ENCODE results near the gene AICDA. TPM values are rescaled to one million over a fixed set of nuclear protein-coding genes. Genes with fewer than 3 reads are reported as not detected.

Gene AICDA
- total RNA-seq, 1 experiment from 2014 or later = not detected

DNA sequence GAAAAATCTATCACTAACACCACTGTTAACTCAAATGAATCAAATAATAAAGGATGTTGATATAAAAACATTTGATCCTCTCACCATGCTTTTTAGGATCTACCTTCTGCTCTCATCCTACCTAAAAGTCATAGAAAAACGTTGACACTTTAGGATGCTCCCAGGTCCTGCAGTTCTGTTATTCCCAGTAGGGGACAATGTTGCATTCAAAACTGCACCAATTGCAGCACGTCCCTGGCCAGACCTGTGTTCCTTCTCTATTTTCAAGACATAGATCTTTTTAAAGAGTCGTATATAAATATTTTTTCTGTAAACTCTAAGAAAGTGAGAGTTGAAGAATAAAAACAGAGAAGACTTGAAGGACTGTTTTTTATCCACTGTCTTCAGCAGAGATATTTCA lies 8.8 kb downstream of the AICDA start:
- H3K27ac ChIP-seq (ENCODE audit: low read length) = no peak overlapping the region
- ATAC-seq = no peak
- H3K27me3 ChIP-seq (ENCODE audit: control insufficient read depth, insufficient read depth, low read length) = no peaks in the 10 kb centered on the region; the same call in 1 of the 2 replicates
- intact Hi-C loops (cut with micrococcal nuclease; ENCODE audit: unreplicated experiment) (no loop called here), in situ Hi-C loops (cut with HindIII; ENCODE audit: low pct_unique_long_range_greater_than_20kb, low sequenced_read_pairs) (no loop called here)
- TF ChIP-seq, protein P1, sequence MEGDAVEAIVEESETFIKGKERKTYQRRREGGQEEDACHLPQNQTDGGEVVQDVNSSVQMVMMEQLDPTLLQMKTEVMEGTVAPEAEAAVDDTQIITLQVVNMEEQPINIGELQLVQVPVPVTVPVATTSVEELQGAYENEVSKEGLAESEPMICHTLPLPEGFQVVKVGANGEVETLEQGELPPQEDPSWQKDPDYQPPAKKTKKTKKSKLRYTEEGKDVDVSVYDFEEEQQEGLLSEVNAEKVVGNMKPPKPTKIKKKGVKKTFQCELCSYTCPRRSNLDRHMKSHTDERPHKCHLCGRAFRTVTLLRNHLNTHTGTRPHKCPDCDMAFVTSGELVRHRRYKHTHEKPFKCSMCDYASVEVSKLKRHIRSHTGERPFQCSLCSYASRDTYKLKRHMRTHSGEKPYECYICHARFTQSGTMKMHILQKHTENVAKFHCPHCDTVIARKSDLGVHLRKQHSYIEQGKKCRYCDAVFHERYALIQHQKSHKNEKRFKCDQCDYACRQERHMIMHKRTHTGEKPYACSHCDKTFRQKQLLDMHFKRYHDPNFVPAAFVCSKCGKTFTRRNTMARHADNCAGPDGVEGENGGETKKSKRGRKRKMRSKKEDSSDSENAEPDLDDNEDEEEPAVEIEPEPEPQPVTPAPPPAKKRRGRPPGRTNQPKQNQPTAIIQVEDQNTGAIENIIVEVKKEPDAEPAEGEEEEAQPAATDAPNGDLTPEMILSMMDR (IDR thresholded peaks at IDR 0.05) = peak; percentile 19; the same call in 1 of the 2 replicates
- TF ChIP-seq TCF7L2 (IDR thresholded peaks at IDR 0.05; ENCODE audit: low read depth, low read length) (no peak), POLR2AphosphoS5 (IDR thresholded peaks at IDR 0.05; ENCODE audit: low read depth, low read length) (no peak)
- TF ChIP-seq, protein P2, sequence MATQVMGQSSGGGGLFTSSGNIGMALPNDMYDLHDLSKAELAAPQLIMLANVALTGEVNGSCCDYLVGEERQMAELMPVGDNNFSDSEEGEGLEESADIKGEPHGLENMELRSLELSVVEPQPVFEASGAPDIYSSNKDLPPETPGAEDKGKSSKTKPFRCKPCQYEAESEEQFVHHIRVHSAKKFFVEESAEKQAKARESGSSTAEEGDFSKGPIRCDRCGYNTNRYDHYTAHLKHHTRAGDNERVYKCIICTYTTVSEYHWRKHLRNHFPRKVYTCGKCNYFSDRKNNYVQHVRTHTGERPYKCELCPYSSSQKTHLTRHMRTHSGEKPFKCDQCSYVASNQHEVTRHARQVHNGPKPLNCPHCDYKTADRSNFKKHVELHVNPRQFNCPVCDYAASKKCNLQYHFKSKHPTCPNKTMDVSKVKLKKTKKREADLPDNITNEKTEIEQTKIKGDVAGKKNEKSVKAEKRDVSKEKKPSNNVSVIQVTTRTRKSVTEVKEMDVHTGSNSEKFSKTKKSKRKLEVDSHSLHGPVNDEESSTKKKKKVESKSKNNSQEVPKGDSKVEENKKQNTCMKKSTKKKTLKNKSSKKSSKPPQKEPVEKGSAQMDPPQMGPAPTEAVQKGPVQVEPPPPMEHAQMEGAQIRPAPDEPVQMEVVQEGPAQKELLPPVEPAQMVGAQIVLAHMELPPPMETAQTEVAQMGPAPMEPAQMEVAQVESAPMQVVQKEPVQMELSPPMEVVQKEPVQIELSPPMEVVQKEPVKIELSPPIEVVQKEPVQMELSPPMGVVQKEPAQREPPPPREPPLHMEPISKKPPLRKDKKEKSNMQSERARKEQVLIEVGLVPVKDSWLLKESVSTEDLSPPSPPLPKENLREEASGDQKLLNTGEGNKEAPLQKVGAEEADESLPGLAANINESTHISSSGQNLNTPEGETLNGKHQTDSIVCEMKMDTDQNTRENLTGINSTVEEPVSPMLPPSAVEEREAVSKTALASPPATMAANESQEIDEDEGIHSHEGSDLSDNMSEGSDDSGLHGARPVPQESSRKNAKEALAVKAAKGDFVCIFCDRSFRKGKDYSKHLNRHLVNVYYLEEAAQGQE (IDR thresholded peaks at IDR 0.05; ENCODE audit: insufficient read depth in 1 of 2, low read depth in 2 of 2, low read length in 1 of 2) = no peak
- no peak for DNase-seq (ENCODE audit: low read depth, low spot score)
- BruUV-seq (replicated peaks) = no TSS peak
- H3K4me1 ChIP-seq (ENCODE audit: control insufficient read depth, insufficient read depth, low read length) = no peaks in the 10 kb centered on the region
- CTCF ChIA-PET = no interaction called here
- POLR2A ChIA-PET = no interaction called here
- H3K36me3 ChIP-seq (ENCODE audit: control insufficient read depth, insufficient read depth, low read length) = no peaks in the 10 kb centered on the region
- H3K4me3 ChIP-seq (ENCODE audit: low read depth in 2 of 2, low read length in 2 of 2) = no peak overlapping the region
- H3K9me3 ChIP-seq (ENCODE audit: control insufficient read depth, insufficient read depth, low read depth, low read length) = no peaks in the 10 kb centered on the region

DNA sequence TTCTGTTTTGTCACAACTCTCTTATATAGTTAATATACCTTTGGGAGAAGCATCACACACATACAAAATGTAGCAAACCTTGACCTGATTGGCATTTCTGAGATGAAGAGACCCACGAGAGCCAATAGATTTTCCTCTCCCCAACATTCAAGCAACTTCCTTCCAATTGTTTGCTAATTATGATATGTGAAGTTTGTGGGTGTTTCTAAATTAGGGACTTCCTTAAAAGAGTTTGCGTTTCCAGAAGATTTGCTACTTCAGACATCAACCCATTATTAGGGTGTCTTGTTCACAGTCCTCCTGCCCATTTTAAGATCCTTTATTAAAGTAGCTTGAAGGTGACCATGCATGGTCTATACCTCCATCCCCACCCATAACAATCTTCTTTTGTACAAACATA lies 9.4 kb downstream of the AICDA start:
- H3K9me3 ChIP-seq (ENCODE audit: control insufficient read depth, insufficient read depth, low read depth, low read length) = no peaks in the 10 kb centered on the region
- no TSS peak for BruUV-seq (replicated peaks)
- CTCF ChIA-PET = no interaction called here
- no peak for DNase-seq (ENCODE audit: low read depth, low spot score)
- intact Hi-C loops (cut with micrococcal nuclease; ENCODE audit: unreplicated experiment) = no loop called here
- TF ChIP-seq, protein P1 (IDR thresholded peaks at IDR 0.05) = no peak
- TF ChIP-seq POLR2AphosphoS5 (IDR thresholded peaks at IDR 0.05; ENCODE audit: low read depth, low read length) (no peak), TCF7L2 (IDR thresholded peaks at IDR 0.05; ENCODE audit: low read depth, low read length) (no peak), SIN3A (IDR thresholded peaks at IDR 0.05; ENCODE audit: borderline replicate concordance, insufficient read depth, low read depth, low read length) (no peak)
- TF ChIP-seq, protein P2 (IDR thresholded peaks at IDR 0.05; ENCODE audit: insufficient read depth in 1 of 2, low read depth in 2 of 2, low read length in 1 of 2) = no peak
- no peaks in the 10 kb centered on the region; the same call in 1 of the 2 replicates for H3K27me3 ChIP-seq (ENCODE audit: control insufficient read depth, insufficient read depth, low read length)
- H3K4me3 ChIP-seq (ENCODE audit: low read depth in 2 of 2, low read length in 2 of 2) = no peak overlapping the region
- H3K27ac ChIP-seq (ENCODE audit: low read length) = no peak overlapping the region
- no peak for ATAC-seq
- H3K4me1 ChIP-seq (ENCODE audit: control insufficient read depth, insufficient read depth, low read length) = no peaks in the 10 kb centered on the region
- no peaks in the 10 kb centered on the region for H3K36me3 ChIP-seq (ENCODE audit: control insufficient read depth, insufficient read depth, low read length)
- POLR2A ChIA-PET = no interaction called here
- in situ Hi-C loops (cut with HindIII; ENCODE audit: low pct_unique_long_range_greater_than_20kb, low sequenced_read_pairs) = no loop called here

All from Panc1 (cell line).